ENCODE measurements around the gene CADM1.

CADM1 gene

GRCh38 chr11:115515647-115516395 lies 11.6 kb upstream of the CADM1 start:
- DNase-seq: no peak

- DNase-seq: no peak
Measured at GRCh38 chr11:115506954-115507675, 2.9 kb upstream of the CADM1 start.

GRCh38 chr11:115505175-115505574 lies 960 bp upstream of the CADM1 start:
- peak in 1 of 2 experiments; percentile 61 for DNase-seq

- DNase-seq: peak in 1 of 2 experiments; percentile 89
Measured at GRCh38 chr11:115503886-115504275, 334 bp downstream of the CADM1 start.

DNA sequence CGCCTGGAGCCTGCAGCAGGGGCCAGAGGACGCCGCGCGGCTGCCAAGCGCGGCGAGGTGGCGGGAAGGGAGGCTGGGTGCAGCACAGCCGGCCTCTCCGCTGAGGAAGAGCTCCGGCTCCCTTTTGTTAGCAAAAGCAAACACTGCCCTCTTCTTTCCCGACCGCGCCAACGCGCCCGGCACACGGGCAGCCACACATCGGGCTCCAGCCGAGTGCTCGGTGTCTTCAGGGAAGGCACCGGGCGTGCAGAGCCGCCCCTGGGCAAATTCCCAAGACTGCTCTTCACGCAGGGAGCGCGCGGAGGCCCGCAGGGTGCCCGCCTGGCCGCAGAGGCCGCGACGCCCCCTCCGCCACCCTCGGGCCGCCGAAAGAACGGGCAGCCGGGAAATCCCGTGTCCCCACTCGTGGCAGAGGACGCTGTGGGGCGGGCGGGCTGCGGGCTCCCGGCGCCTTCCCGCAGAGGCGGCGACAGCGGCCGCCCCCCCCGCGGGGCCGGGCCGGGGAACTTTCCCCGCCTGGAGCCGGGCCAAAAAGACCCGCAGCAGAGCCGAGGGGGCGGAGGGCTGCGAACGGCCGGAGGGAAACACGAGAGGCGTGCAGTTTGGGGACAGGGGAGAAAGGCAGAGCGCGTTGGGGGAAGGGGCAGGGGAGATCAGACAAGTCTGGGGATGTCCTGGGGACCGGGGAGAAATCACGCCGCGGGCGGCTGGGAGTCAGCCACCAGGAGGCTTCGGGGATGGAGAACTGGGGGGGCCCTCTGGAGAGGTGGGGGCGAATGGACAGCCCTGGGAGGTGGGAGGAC lies 931 bp downstream of the CADM1 start:
- peak; percentile 89 to 97 for DNase-seq

DNA sequence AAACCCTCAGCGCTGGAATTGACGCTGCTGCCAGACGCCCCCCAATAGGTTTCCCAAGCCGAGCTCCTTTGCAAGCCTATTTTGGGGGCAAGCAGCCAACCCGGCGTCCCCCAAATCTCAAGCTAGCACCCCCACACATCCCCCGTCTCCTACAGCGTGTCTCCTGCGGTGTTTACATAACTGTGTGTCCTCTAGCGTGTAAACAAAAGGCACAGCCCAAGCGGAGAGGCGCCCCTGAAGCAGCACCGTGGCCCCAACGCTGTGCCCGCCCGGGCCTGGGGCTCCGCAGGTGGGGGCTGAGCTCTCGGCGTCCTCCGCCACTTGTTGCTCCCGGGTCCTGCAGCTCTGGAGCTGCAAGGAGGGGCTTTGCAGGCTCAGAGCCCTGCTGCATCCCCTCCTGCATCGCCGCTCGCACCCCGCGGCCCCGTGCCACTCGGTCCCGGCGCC lies 1.6 kb downstream of the CADM1 start:
- no peak for DNase-seq

- peak; percentile 97 for DNase-seq
Measured at GRCh38 chr11:115501893-115502589, 2.2 kb downstream of the CADM1 start.

- DNase-seq: peak in 1 of 2 experiments; percentile 82
Measured at GRCh38 chr11:115501502-115501892, 2.7 kb downstream of the CADM1 start.

- DNase-seq: peak; percentile 95 to 97
Measured at GRCh38 chr11:115500547-115501501, 3.4 kb downstream of the CADM1 start.

DNA sequence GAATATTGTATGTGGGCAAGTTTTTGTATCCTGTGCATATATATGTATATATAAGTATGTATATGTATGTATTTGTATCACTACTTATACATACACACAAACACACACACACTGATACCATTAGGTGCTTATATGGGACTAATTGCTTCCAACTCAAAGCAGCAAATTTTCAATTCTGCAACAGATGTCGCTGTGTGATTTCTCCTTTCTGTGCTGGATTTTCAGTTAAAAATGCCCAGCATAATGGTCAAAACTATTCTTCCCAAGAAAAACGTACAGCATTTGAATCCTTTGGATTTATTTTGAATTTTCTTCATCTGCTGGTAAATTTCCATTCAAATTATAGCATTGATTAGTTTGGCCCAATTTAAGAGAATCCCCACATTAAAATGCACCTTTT lies 4.3 kb downstream of the CADM1 start:
- no peak for DNase-seq

GRCh38 chr11:115499241-115499799 lies 4.9 kb downstream of the CADM1 start:
- peak in 1 of 2 experiments; percentile 42 for DNase-seq

GRCh38 chr11:115498354-115498753 lies 5.9 kb downstream of the CADM1 start:
- peak; percentile 90 to 91 for DNase-seq

- DNase-seq: peak in 1 of 2 experiments; percentile 59
Measured at GRCh38 chr11:115497303-115497702, 6.9 kb downstream of the CADM1 start.

GRCh38 chr11:115496892-115497291 lies 7.3 kb downstream of the CADM1 start:
- peak in 1 of 2 experiments; percentile 47 for DNase-seq

- no peak for DNase-seq
Measured at GRCh38 chr11:115493905-115494304, 10.3 kb downstream of the CADM1 start.

DNA sequence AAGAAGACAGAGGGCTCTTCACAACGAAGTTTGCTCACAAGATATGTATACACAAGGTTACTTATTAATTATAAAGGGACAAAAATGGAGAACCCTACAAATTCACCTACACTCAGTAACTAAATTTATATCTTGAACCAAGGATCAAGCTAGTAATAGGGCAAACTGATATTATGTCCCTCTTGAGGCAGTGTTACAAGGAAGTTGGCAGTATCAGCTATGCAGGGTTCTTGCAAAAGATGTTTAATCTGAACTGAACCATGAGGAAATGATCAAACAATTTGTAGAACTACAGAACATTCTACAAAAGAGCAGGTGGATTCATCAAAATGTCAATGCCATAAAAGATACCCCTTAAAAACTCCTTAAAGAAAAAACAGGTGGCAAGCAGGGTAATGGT lies 10.7 kb downstream of the CADM1 start:
- DNase-seq: no peak

DNA sequence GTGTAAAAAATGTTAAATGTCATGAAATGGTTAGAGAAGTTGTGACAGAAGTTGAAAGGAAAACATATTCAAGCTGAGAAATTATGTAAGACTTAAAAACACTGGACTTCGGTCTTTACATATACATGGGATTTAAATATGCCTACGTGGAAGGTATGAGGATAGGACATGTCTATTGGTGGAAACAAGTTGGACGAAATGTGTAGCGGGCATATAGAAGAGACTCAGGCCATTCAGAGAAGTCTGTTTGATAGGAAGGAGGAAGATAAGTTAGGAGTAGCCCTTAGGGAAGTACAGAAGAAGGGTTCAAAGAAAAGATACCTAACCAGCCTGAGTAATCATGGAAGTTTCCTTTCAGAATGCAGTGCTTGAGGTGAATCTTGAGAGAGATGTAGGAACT lies 14.7 kb downstream of the CADM1 start:
- DNase-seq: no peak

DNA sequence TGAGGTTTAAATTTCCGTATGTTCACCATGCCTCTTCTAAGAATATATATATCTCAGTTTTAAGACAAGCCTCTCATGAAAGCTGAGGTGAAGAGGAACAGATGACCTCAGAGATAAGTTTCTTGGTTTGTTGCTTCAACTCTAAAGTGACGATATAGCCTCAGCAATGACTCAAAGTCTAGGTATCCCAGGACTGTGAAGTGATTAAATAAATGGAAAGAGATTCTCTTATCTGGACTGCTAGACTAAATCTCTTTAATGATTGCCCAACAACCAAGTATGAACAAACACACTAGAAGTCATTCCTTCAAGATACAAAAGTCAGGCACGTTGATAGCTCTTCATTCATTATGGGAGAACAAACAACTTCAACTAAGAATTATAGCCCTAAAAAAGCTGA lies 15.3 kb downstream of the CADM1 start:
- DNase-seq: no peak

DNA sequence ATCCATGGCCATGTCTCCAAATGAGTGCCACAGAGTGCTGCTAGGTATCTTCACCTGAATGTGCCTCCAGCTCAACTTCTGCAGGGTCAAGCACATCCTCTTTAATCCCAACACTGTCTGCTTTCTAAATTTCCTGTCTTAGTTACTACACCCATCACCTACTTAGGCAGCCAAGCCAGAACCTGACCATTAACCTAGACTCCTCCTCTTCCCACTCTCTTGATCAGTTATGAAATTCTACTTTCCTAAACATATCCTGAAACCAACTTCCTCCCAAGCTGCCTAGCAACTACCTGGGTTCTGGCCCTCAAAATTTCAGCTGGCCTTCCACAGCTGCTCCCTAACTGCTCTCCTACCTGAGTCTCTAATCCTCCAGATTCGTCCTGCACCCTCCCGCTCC lies 22.7 kb downstream of the CADM1 start:
- DNase-seq: no peak

DNA sequence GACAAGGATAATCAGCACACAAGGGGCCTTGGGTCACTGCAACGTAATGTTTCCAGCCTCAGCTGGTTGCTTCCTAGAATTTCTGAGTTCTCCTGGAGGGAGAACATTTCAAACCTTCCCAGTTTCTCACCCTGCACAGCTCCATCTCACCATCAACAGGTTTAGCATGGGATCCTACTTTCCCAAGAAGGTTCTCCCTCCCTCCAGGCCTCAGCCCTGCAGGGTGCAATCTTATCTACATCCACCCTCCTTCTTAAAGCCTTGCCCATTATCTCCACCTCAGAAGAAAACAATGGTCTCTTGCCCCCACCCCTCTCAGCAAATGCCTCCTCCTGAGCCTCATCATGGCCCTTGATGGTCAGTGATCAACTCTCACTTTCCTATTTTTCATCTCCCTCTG lies 23.6 kb downstream of the CADM1 start:
- no peak for DNase-seq

DNA sequence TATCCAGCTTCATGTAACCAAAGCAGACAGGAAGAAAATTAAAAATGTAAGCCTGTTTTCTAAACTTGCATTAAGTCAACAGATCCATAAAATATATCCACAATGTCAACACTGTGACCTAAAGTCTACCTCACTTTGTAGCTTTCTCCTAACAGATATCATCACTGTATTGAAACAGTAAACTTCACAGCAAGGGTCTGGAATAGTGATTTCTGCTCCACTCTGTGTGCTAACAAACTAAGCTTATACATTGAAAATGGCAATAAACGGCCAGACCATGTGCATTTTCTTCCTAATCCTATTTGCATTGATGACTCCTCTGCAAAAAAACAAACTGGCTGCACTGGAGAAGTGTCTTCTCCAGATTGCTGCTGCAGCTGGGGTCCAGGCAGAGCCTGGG lies 26.8 kb downstream of the CADM1 start:
- peak; percentile 76 to 80 for DNase-seq
